Stimulated activated CD4-positive, alpha-beta T cell treated with anti-CD3 and anti-CD28 coated beads, Interleukin-15, amount 100 ng/mL, for 48 hours (primary cell): ENCODE results near the gene RAP1GAP.
"Not testable (repeated sequence)": the region's sequence is repeated elsewhere in the genome, so short reads cannot be mapped to it uniquely, and the experiment has no call there.

Experiments used
- DNase-seq, 2 donors: peaks; one replicate each; pipeline ENCODE4 v3.0.0-alpha.2; 2020; ENCODE audit warnings: low read depth in 2 of 2

RAP1GAP gene

GRCh38 chr1:21644348-21644747 lies 24.8 kb downstream of the RAP1GAP start:
- no peak for DNase-seq

- no peak for DNase-seq
Observed at GRCh38 chr1:21643624-21644023, 25.5 kb downstream of the RAP1GAP start.

- DNase-seq, result no peak
Observed at GRCh38 chr1:21641967-21642739, 27.0 kb downstream of the RAP1GAP start.

- no peak for DNase-seq
Observed at GRCh38 chr1:21641537-21641936, 27.6 kb downstream of the RAP1GAP start.

- DNase-seq, result no peak
Observed at GRCh38 chr1:21641076-21641475, 28.1 kb downstream of the RAP1GAP start.

- no peak for DNase-seq
Observed at GRCh38 chr1:21640653-21641052, 28.5 kb downstream of the RAP1GAP start.

GRCh38 chr1:21639594-21640041 lies 29.5 kb downstream of the RAP1GAP start:
- DNase-seq, result no peak

- DNase-seq, result no peak
Observed at GRCh38 chr1:21638531-21639341, 30.4 kb downstream of the RAP1GAP start.

- no peak for DNase-seq
Observed at GRCh38 chr1:21637514-21637913, 31.6 kb downstream of the RAP1GAP start.

GRCh38 chr1:21636029-21636428 lies 33.1 kb downstream of the RAP1GAP start:
- DNase-seq, result no peak

- no peak for DNase-seq
Observed at GRCh38 chr1:21634806-21635535, 34.2 kb downstream of the RAP1GAP start.

- no peak for DNase-seq
Observed at GRCh38 chr1:21633992-21634805, 35.0 kb downstream of the RAP1GAP start.

- DNase-seq, result no peak
Observed at GRCh38 chr1:21633141-21633755, 35.9 kb downstream of the RAP1GAP start.

GRCh38 chr1:21631944-21632887 lies 36.9 kb downstream of the RAP1GAP start:
- no peak for DNase-seq

- DNase-seq, result not testable (repeated sequence)
Observed at GRCh38 chr1:21631590-21631943, 37.6 kb downstream of the RAP1GAP start.

GRCh38 chr1:21630571-21631343 lies 38.4 kb downstream of the RAP1GAP start:
- DNase-seq, result no peak

GRCh38 chr1:21629971-21630370 lies 39.2 kb downstream of the RAP1GAP start:
- DNase-seq, result no peak

GRCh38 chr1:21628798-21629393 lies 40.3 kb downstream of the RAP1GAP start:
- DNase-seq, result no peak

- no peak for DNase-seq
Observed at GRCh38 chr1:21626921-21627339, 42.2 kb downstream of the RAP1GAP start.
